CD14-positive monocyte (primary cell): ENCODE measurements around the gene MACF1. TPM values are rescaled to one million over a fixed set of nuclear protein-coding genes. Genes with fewer than 3 reads are reported as not detected.
"Not testable (repeated sequence)": the region's sequence is repeated elsewhere in the genome, so short reads cannot be mapped to it uniquely, and the experiment has no call there.

Experiments used
- DNase-seq, 3 donors: peaks; one replicate each; pipeline ENCODE4 v3.0.0-alpha.2; 2011 to 2022
- H2AFZ ChIP-seq: 2 replicates; pipeline ENCODE4 v1.6.0; 2012; ENCODE audit warnings: mild to moderate bottlenecking, low read depth, low read length, inconsistent platforms; ENCODE audit not compliant: insufficient read depth, poor library complexity, severe bottlenecking
- H3K27ac ChIP-seq, 2 donors: 1 replicate in 1 of 2; 2 replicates in 1 of 2; pipeline ENCODE4 v1.5.1; 2012 to 2013; ENCODE audit warnings: low read length in 2 of 2, control low read depth in 1 of 2, inconsistent platforms in 1 of 2, low read depth in 1 of 2, mild to moderate bottlenecking in 1 of 2
- H3K27me3 ChIP-seq, 2 donors: one replicate each; pipeline versions ENCODE4 v1.6.0 to v1.6.1; 2011 to 2013; ENCODE audit warnings: low read length in 2 of 2; ENCODE audit not compliant: control insufficient read depth in 2 of 2, insufficient read depth in 2 of 2
- H3K36me3 ChIP-seq, 2 donors: replicated peaks in 1 of 2; 1 replicate in 1 of 2; 2 replicates in 1 of 2; pipeline versions ENCODE4 v1.5.1 to v1.6.1; 2012 to 2013; ENCODE audit warnings: low read length in 2 of 2, control low read depth in 1 of 2, inconsistent platforms in 1 of 2, mild to moderate bottlenecking in 1 of 2; ENCODE audit not compliant: insufficient read depth in 2 of 2, control insufficient read depth in 1 of 2
- H3K4me1 ChIP-seq, 2 donors: 1 replicate in 1 of 2; 2 replicates in 1 of 2; pipeline versions ENCODE4 v1.5.1 to v1.6.1; 2012 to 2013; ENCODE audit warnings: low read length in 2 of 2, control low read depth in 1 of 2, inconsistent platforms in 1 of 2, mild to moderate bottlenecking in 1 of 2, moderate library complexity in 1 of 2; ENCODE audit not compliant: insufficient read depth in 2 of 2, control insufficient read depth in 1 of 2
- H3K4me2 ChIP-seq: replicated peaks from 2 replicates; pipeline ENCODE3; 2012; ENCODE audit warnings: low read length, moderate library complexity, mild to moderate bottlenecking; ENCODE audit not compliant: poor library complexity, severe bottlenecking; ENCODE audit errors: extremely low read depth
- H3K4me3 ChIP-seq, 3 experiments: fragments of 200-600 bp in 1 of 3; sonication (generic) in 1 of 3; replicated peaks in 1 of 3; 1 replicate in 2 of 3; 2 replicates in 1 of 3; pipeline ENCODE4 v1.5.1; 2011 to 2013; ENCODE audit warnings: low read length in 3 of 3, mild to moderate bottlenecking in 3 of 3, control low read depth in 2 of 3, low read depth in 2 of 3, inconsistent platforms in 1 of 3, moderate library complexity in 1 of 3
- H3K79me2 ChIP-seq: 2 replicates; pipeline ENCODE4 v1.6.0; 2012; ENCODE audit warnings: mild to moderate bottlenecking, control low read depth, inconsistent platforms, low read length, moderate library complexity; ENCODE audit not compliant: insufficient read depth
- H3K9ac ChIP-seq: 2 replicates; pipeline ENCODE4 v1.6.0; 2017; ENCODE audit warnings: low read length, mild to moderate bottlenecking; ENCODE audit not compliant: insufficient read depth, poor library complexity, severe bottlenecking
- H3K9me3 ChIP-seq, 2 donors: replicated peaks in 1 of 2; 1 replicate in 1 of 2; 2 replicates in 1 of 2; pipeline versions ENCODE4 v1.5.1 to v1.6.1; 2012 to 2013; ENCODE audit warnings: low read length in 2 of 2, control low read depth in 1 of 2; ENCODE audit not compliant: control insufficient read depth in 1 of 2, insufficient read depth in 1 of 2
- H4K20me1 ChIP-seq: 2 replicates; pipeline ENCODE4 v1.6.0; 2012; ENCODE audit warnings: mild to moderate bottlenecking, low read length, control low read depth, moderate library complexity; ENCODE audit not compliant: insufficient read depth
- H3K27ac Mint-ChIP-seq, 7 donors: one replicate each; pipeline ENCODE4 v1.8.0; 2020; ENCODE audit warnings: mild to moderate bottlenecking in 7 of 7, mixed read lengths in 7 of 7, moderate library complexity in 6 of 7, inconsistent platforms in 2 of 7
- H3K27me3 Mint-ChIP-seq, 3 donors: one replicate each; pipeline ENCODE4 v1.8.0; 2021 to 2022; ENCODE audit warnings: low read depth in 3 of 3, mild to moderate bottlenecking in 3 of 3, mixed read lengths in 3 of 3, moderate library complexity in 3 of 3, inconsistent platforms in 1 of 3
- H3K36me3 Mint-ChIP-seq, 2 donors: one replicate each; pipeline ENCODE4 v1.8.0; 2020; ENCODE audit warnings: mixed read lengths in 2 of 2, inconsistent platforms in 1 of 2, mild to moderate bottlenecking in 1 of 2
- H3K4me1 Mint-ChIP-seq: one replicate; pipeline ENCODE4 v1.8.0; 2020; ENCODE audit warnings: mild to moderate bottlenecking, mixed read lengths
- H3K4me3 Mint-ChIP-seq, 2 donors: one replicate each; pipeline ENCODE4 v1.8.0; 2020; ENCODE audit warnings: mild to moderate bottlenecking in 2 of 2, mixed read lengths in 2 of 2, moderate library complexity in 1 of 2
- H3K9me3 Mint-ChIP-seq, 7 donors: one replicate each; pipeline ENCODE4 v1.8.0; 2020 to 2022; ENCODE audit warnings: mixed read lengths in 7 of 7, mild to moderate bottlenecking in 6 of 7, moderate library complexity in 6 of 7, inconsistent platforms in 2 of 7
- WGBS: methylation state at CpG from one replicate; pipeline ENCODE4 v1.1.5; 2013; ENCODE audit warnings: missing lambda C conversion rate; ENCODE audit not compliant: insufficient coverage; 5-methylcytosine and 5-hydroxymethylcytosine counted together
- intact Hi-C, 2 donors: fragments of 100-400 bp; cut with micrococcal nuclease; formaldehyde crosslinking; loops; one replicate each; pipeline versions ENCODE4 v1.15.0 to v1.15.1; 2023
- polyA plus RNA-seq, 3 donors: library from polyadenylated mRNA; depleted of rRNA in 1 of 3; unstranded in 2 of 3; stranded (reverse) in 1 of 3; fragments of 300-500 nt in 2 of 3; fragments of >200 nt in 1 of 3; fragmentation: Illumina TruSeq in 2 of 3; gene quantifications; 1 replicate in 2 of 3; 2 replicates in 1 of 3; pipeline ENCODE4 v1.2.3, GENCODE V29; 2012 to 2021
- TF ChIP-seq, protein P1 (sequence below): fragments of 200-600 bp; IDR thresholded peaks from one replicate; pipeline ENCODE4 v1.8.0; 2022; ENCODE audit warnings: antibody characterized with exemption, mild to moderate bottlenecking

MACF1 gene
- polyA plus RNA-seq, 3 donors: 3.4 to 36.8 (median 4.5) TPM

GRCh38 chr1:39501666-39502065 is 297.2 kb downstream of the MACF1 start:
- TF ChIP-seq, protein P1, sequence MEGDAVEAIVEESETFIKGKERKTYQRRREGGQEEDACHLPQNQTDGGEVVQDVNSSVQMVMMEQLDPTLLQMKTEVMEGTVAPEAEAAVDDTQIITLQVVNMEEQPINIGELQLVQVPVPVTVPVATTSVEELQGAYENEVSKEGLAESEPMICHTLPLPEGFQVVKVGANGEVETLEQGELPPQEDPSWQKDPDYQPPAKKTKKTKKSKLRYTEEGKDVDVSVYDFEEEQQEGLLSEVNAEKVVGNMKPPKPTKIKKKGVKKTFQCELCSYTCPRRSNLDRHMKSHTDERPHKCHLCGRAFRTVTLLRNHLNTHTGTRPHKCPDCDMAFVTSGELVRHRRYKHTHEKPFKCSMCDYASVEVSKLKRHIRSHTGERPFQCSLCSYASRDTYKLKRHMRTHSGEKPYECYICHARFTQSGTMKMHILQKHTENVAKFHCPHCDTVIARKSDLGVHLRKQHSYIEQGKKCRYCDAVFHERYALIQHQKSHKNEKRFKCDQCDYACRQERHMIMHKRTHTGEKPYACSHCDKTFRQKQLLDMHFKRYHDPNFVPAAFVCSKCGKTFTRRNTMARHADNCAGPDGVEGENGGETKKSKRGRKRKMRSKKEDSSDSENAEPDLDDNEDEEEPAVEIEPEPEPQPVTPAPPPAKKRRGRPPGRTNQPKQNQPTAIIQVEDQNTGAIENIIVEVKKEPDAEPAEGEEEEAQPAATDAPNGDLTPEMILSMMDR: no peak
- no CpG with 5 or more reads among the region's 5 CpGs for WGBS
- H3K4me1 Mint-ChIP-seq: peaks cover 2% of the 10 kb centered on the region
- no peak overlapping the region for H3K27ac Mint-ChIP-seq
- H2AFZ ChIP-seq: no peak overlapping the region
- H3K36me3 ChIP-seq: no peaks in the 10 kb centered on the region
- peaks cover 0 to 1% (median 0%) of the 10 kb centered on the region in 7 donors for H3K9me3 Mint-ChIP-seq
- H3K27me3 Mint-ChIP-seq: peaks cover 0 to 7% (median 6%) of the 10 kb centered on the region in 3 donors
- no peaks in the 10 kb centered on the region for H3K27me3 ChIP-seq
- H3K4me1 ChIP-seq: no peaks in the 10 kb centered on the region
- no peaks in the 10 kb centered on the region for H3K36me3 Mint-ChIP-seq
- H3K4me3 Mint-ChIP-seq: no peak overlapping the region
- no peaks in the 10 kb centered on the region for H3K79me2 ChIP-seq
- intact Hi-C loops: no loop called here
- H3K9me3 ChIP-seq: no peaks in the 10 kb centered on the region
- no peaks in the 10 kb centered on the region for H4K20me1 ChIP-seq
- H3K27ac ChIP-seq: no peak overlapping the region
- H3K4me3 ChIP-seq: no peak overlapping the region
- no peak overlapping the region for H3K9ac ChIP-seq
- no peak for DNase-seq
- H3K4me2 ChIP-seq: no peak overlapping the region

DNA sequence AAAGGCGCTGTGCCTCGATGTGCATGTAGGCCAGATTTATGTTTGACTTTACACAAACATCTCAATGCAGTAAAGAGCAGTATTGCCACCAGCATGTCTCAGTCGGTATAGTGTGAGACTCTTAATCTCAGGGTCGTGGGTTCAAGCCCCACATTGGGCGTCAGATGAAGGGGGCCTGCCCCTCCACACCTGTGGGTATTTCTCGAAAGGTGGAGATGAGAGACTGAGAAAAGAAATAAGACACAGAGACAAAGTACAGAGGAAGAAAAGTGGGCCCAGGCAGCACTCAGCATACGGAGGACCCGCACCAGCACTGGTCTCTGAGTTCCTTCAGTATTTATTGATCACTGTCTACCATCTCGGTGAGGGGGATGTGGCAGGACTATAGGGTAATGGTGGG is 299.9 kb downstream of the MACF1 start:
- peaks cover 8 to 22% (median 20%) of the 10 kb centered on the region in 3 donors for H3K27me3 Mint-ChIP-seq
- H3K27ac ChIP-seq, H3K9me3 ChIP-seq, H3K9me3 Mint-ChIP-seq, H3K4me3 Mint-ChIP-seq, H3K9ac ChIP-seq, intact Hi-C loops, H4K20me1 ChIP-seq, DNase-seq, H3K4me1 Mint-ChIP-seq, H2AFZ ChIP-seq, H3K36me3 ChIP-seq, H3K36me3 Mint-ChIP-seq, H3K79me2 ChIP-seq, H3K27ac Mint-ChIP-seq, H3K4me3 ChIP-seq, H3K4me1 ChIP-seq, H3K4me2 ChIP-seq: not testable (repeated sequence)
- peaks cover 0 to 13% of the 10 kb centered on the region in 2 donors for H3K27me3 ChIP-seq
- 94% methylated on average over 6 of the region's 9 CpGs for WGBS
